A673 (cell line): ENCODE measurements around the gene ARID3A. TPM values are rescaled to one million over a fixed set of nuclear protein-coding genes. Genes with fewer than 3 reads are reported as not detected.

Experiments used
- BruUV-seq: library from RNA; stranded (reverse); fragments of 400-500 nt; replicated peaks from 2 replicates; lab custom pipeline; 2021; lab: Mats Ljungman, UMichigan
- CTCF ChIA-PET: fragments of 300-600 bp; sonication (Branson Sonifier 250); formaldehyde crosslinking; loops from one replicate; lab custom pipeline; 2022; ENCODE audit warnings: antibody characterized with exemption; lab: Charles Lee
- POLR2A ChIA-PET: fragments of 300-600 bp; sonication (Branson Sonifier 250); formaldehyde crosslinking; loops from one replicate; lab custom pipeline; 2022; ENCODE audit warnings: antibody characterized with exemption; ENCODE audit not compliant: low non-redundant PET; lab: Charles Lee
- DNase-seq: peaks from one replicate; pipeline ENCODE4 v3.0.0-alpha.2; 2015; ENCODE audit warnings: low spot score
- H3K27ac ChIP-seq: fragments of 200-600 bp; sonication (generic); 2 replicates; pipeline ENCODE4 v1.5.1; 2016; ENCODE audit warnings: mixed run types, low read depth, mild to moderate bottlenecking, mixed read lengths, antibody characterized with exemption, low read length; ENCODE audit not compliant: poor library complexity, severe bottlenecking
- H3K27me3 ChIP-seq: fragments of 200-600 bp; sonication (generic); replicated peaks from 2 replicates; pipeline ENCODE4 v1.6.1; 2017; ENCODE audit warnings: mixed run types, low read depth, mild to moderate bottlenecking, mixed read lengths, antibody characterized with exemption, low read length; ENCODE audit not compliant: insufficient read depth, poor library complexity
- H3K36me3 ChIP-seq: fragments of 200-600 bp; sonication (generic); 2 replicates; pipeline ENCODE4 v1.6.1; 2016; ENCODE audit warnings: mixed run types, mild to moderate bottlenecking, mixed read lengths, antibody characterized with exemption, low read length; ENCODE audit not compliant: insufficient read depth, poor library complexity, severe bottlenecking
- H3K4me1 ChIP-seq: fragments of 200-600 bp; sonication (generic); 2 replicates; pipeline ENCODE4 v1.6.1; 2017; ENCODE audit warnings: mixed run types, mild to moderate bottlenecking, mixed read lengths, antibody characterized with exemption, low read length; ENCODE audit not compliant: insufficient read depth, poor library complexity, severe bottlenecking
- H3K4me3 ChIP-seq: fragments of 200-600 bp; sonication (generic); 2 replicates; pipeline ENCODE4 v1.5.1; 2016; ENCODE audit warnings: low read depth, mixed run types, mild to moderate bottlenecking, mixed read lengths, low read length; ENCODE audit not compliant: poor library complexity, severe bottlenecking
- H3K9me3 ChIP-seq: fragments of 200-600 bp; sonication (generic); 2 replicates; pipeline ENCODE4 v1.6.1; 2016; ENCODE audit warnings: mixed run types, low read depth, mild to moderate bottlenecking, mixed read lengths, antibody characterized with exemption, low read length; ENCODE audit not compliant: poor library complexity, severe bottlenecking
- CTCF ChIP-seq: fragments of 300-800, 200-600 bp; sonication (generic); conservative IDR thresholded peaks from 2 replicates; pipeline ENCODE4 v1.5.1; 2017; ENCODE audit warnings: low read depth, mild to moderate bottlenecking, antibody characterized with exemption, low read length, moderate library complexity, mixed read lengths
- EZH2 ChIP-seq: fragments of 200-600 bp; sonication (generic); IDR thresholded peaks from 2 replicates; pipeline ENCODE4 v1.6.1; 2017; ENCODE audit warnings: borderline replicate concordance, low read depth, mild to moderate bottlenecking, mixed read lengths, antibody characterized with exemption, low read length; ENCODE audit not compliant: poor library complexity, severe bottlenecking
- intact Hi-C: fragments of 100-400 bp; cut with micrococcal nuclease; formaldehyde crosslinking; loops from one replicate; pipeline ENCODE4 v1.10.0; 2022; ENCODE audit not compliant: unreplicated experiment
- total RNA-seq: library from RNA; stranded (reverse); gene quantifications from 2 replicates; pipeline ENCODE4 v1.2.3, GENCODE V29; 2021

Gene ARID3A
- total RNA-seq, 1 experiment from 2014 or later, result 19.6 TPM

GRCh38 chr19:928471-929202 is 2.8 kb downstream of the ARID3A start:
- ChIA-PET POLR2A (no interaction called here), CTCF (no interaction called here)
- DNase-seq, result no peak
- BruUV-seq, result no TSS peak
- H3K4me1 ChIP-seq, result peaks cover 13% of the 10 kb centered on the region
- no peak overlapping the region for H3K4me3 ChIP-seq
- no peaks in the 10 kb centered on the region for H3K9me3 ChIP-seq
- no peak for TF ChIP-seq EZH2
- no peak for TF ChIP-seq CTCF
- no peak overlapping the region for H3K27ac ChIP-seq
- intact Hi-C loops, result no loop called here
- H3K27me3 ChIP-seq, result no peaks in the 10 kb centered on the region
- H3K36me3 ChIP-seq, result peaks cover 6% of the 10 kb centered on the region

- H3K4me3 ChIP-seq, result no peak overlapping the region
- intact Hi-C loops, result no loop called here
- peaks cover 6% of the 10 kb centered on the region for H3K36me3 ChIP-seq
- ChIA-PET POLR2A (no interaction called here), CTCF (no interaction called here)
- H3K27me3 ChIP-seq, result no peaks in the 10 kb centered on the region
- no peak overlapping the region for H3K27ac ChIP-seq
- H3K9me3 ChIP-seq, result no peaks in the 10 kb centered on the region
- no TSS peak for BruUV-seq
- DNase-seq, result no peak
- TF ChIP-seq CTCF, result no peak
- no peak for TF ChIP-seq EZH2
- peaks cover 11% of the 10 kb centered on the region for H3K4me1 ChIP-seq
These were observed 3.5 kb downstream of the ARID3A start for GRCh38 chr19:929203-929890.

- no peak for DNase-seq
- POLR2A ChIA-PET, result no interaction called here
- no TSS peak for BruUV-seq
- intact Hi-C loops, result no loop called here
- TF ChIP-seq CTCF, result no peak
- no peak for TF ChIP-seq EZH2
- H3K4me1 ChIP-seq, result peaks cover 6% of the 10 kb centered on the region
- peaks cover 6% of the 10 kb centered on the region for H3K36me3 ChIP-seq
- no peaks in the 10 kb centered on the region for H3K9me3 ChIP-seq
- no peaks in the 10 kb centered on the region for H3K27me3 ChIP-seq
- no peak overlapping the region for H3K4me3 ChIP-seq
- H3K27ac ChIP-seq, result no peak overlapping the region
- CTCF ChIA-PET, result no interaction called here
These were observed 4.0 kb downstream of the ARID3A start for GRCh38 chr19:929891-930258.
